Measurements from ENCODE around the gene RNF13.

- TF ChIP-seq CTCF (IDR thresholded peaks at IDR 0.05 in 4 of 5, conservative IDR thresholded peaks at IDR 0.05 in 1 of 5): no peak
- TF ChIP-seq POLR2A (IDR thresholded peaks at IDR 0.05): no peak
Measured at GRCh38 chr3:149881879-149882278, 68.9 kb downstream of the RNF13 start.

Measured in gastrocnemius medialis (tissue), 4 donors.